Tibial nerve (tissue), 3 donors: ENCODE measurements around the gene SLC10A7.

ENCODE experiments used
- POLR2A ChIP-seq, 2 donors: fragments of 450-650 bp; IDR thresholded peaks; one replicate each; pipeline ENCODE4 v1.6.1; 2017; ENCODE audit warnings: antibody characterized with exemption in 2 of 2, mild to moderate bottlenecking in 2 of 2, moderate library complexity in 2 of 2
- TF ChIP-seq, protein P1 (sequence below), 5 experiments: fragments of 200-600 bp in 3 of 5; fragments of 450-650 bp in 2 of 5; sonication (generic) in 3 of 5; IDR thresholded peaks; one replicate each; pipeline ENCODE4 v1.5.1; 2016 to 2019; ENCODE audit warnings: antibody characterized with exemption in 5 of 5, mild to moderate bottlenecking in 3 of 5, moderate library complexity in 2 of 5

- TF ChIP-seq, protein P1, sequence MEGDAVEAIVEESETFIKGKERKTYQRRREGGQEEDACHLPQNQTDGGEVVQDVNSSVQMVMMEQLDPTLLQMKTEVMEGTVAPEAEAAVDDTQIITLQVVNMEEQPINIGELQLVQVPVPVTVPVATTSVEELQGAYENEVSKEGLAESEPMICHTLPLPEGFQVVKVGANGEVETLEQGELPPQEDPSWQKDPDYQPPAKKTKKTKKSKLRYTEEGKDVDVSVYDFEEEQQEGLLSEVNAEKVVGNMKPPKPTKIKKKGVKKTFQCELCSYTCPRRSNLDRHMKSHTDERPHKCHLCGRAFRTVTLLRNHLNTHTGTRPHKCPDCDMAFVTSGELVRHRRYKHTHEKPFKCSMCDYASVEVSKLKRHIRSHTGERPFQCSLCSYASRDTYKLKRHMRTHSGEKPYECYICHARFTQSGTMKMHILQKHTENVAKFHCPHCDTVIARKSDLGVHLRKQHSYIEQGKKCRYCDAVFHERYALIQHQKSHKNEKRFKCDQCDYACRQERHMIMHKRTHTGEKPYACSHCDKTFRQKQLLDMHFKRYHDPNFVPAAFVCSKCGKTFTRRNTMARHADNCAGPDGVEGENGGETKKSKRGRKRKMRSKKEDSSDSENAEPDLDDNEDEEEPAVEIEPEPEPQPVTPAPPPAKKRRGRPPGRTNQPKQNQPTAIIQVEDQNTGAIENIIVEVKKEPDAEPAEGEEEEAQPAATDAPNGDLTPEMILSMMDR (IDR thresholded peaks at IDR 0.05): no peak
- TF ChIP-seq POLR2A (IDR thresholded peaks at IDR 0.05): no peak
Observed at GRCh38 chr4:146308951-146309350, 212.8 kb downstream of the SLC10A7 start.
